GM12878 (cell line): ENCODE results near the gene SIRT2. TPM values are rescaled to one million over a fixed set of nuclear protein-coding genes. Genes with fewer than 3 reads are reported as not detected.
A peak's percentile ranks its signal among the peaks of the same experiment; 100 is the strongest.

Experiments used
- ASH2L ChIP-seq: fragments of 300-600, 200-600 bp; sonication (generic); IDR thresholded peaks from 2 replicates; pipeline ENCODE4 v1.6.1; 2017; ENCODE audit warnings: low read depth, mild to moderate bottlenecking, borderline replicate concordance
- BACH1 ChIP-seq: fragments of 450-650 bp; IDR thresholded peaks from 2 replicates; pipeline ENCODE4 v1.6.1; 2017; ENCODE audit warnings: mild to moderate bottlenecking, borderline replicate concordance
- CBX5 ChIP-seq: sonication (generic); IDR thresholded peaks from 2 replicates; pipeline ENCODE4 v1.6.1; 2016; ENCODE audit warnings: low read depth, moderate library complexity, mild to moderate bottlenecking, inconsistent platforms
- CEBPB ChIP-seq, 2 experiments: fragments of 150-350 bp in 1 of 2; IDR thresholded peaks; 2 replicates each; pipeline ENCODE4 v1.6.1; 2012 to 2014; ENCODE audit warnings: low read depth in 2 of 2, low read length in 2 of 2, borderline replicate concordance in 1 of 2, inconsistent platforms in 1 of 2
- ETV6 ChIP-seq, 2 experiments: fragments of 450-650 bp in 1 of 2; IDR thresholded peaks in 1 of 2; conservative IDR thresholded peaks in 1 of 2; 2 replicates each; pipeline ENCODE4 v1.6.1; 2014; ENCODE audit warnings: antibody characterized with exemption in 1 of 2, borderline replicate concordance in 1 of 2, low read depth in 1 of 2, mild to moderate bottlenecking in 1 of 2, moderate library complexity in 1 of 2
- HDAC2 ChIP-seq: fragments of 200-600 bp; sonication (generic); IDR thresholded peaks from 2 replicates; pipeline ENCODE4 v1.6.1; 2017
- HDAC6 ChIP-seq: fragments of 200-600 bp; sonication (generic); IDR thresholded peaks from one replicate; pipeline ENCODE4 v1.8.0; 2017; ENCODE audit warnings: antibody characterized with exemption; ENCODE audit not compliant: unreplicated experiment
- MEF2B ChIP-seq: fragments of 450-650 bp; IDR thresholded peaks from 2 replicates; pipeline ENCODE4 v1.6.1; 2018; ENCODE audit warnings: mild to moderate bottlenecking, moderate library complexity; ENCODE audit not compliant: partially characterized antibody, poor library complexity, severe bottlenecking
- MLLT1 ChIP-seq: fragments of 450-650 bp; IDR thresholded peaks from 2 replicates; pipeline ENCODE4 v1.6.1; 2016; ENCODE audit warnings: mild to moderate bottlenecking
- MTA3 ChIP-seq: IDR thresholded peaks from 2 replicates; pipeline ENCODE4 v1.6.1; 2012; ENCODE audit warnings: low read length, inconsistent platforms, borderline replicate concordance
- NFXL1 ChIP-seq: fragments of 450-650 bp; IDR thresholded peaks from 2 replicates; pipeline ENCODE4 v1.6.1; 2017; ENCODE audit warnings: antibody characterized with exemption, mild to moderate bottlenecking, borderline replicate concordance
- NR2C1 ChIP-seq: fragments of 450-650 bp; IDR thresholded peaks from 2 replicates; pipeline ENCODE4 v1.6.1; 2017; ENCODE audit warnings: antibody characterized with exemption, mild to moderate bottlenecking, moderate library complexity
- NR2C2 ChIP-seq: IDR thresholded peaks from 2 replicates; pipeline ENCODE4 v1.6.1; 2011; ENCODE audit warnings: borderline replicate concordance, low read depth; ENCODE audit not compliant: control insufficient read depth, insufficient read length
- NRF1 ChIP-seq: conservative IDR thresholded peaks from 2 replicates; pipeline ENCODE4 v1.6.1; 2011; ENCODE audit warnings: mild to moderate bottlenecking, low read depth, low read length, improper control_type of control experiment
- RAD51 ChIP-seq: fragments of 450-650 bp; IDR thresholded peaks from 2 replicates; pipeline ENCODE4 v1.6.1; 2016; ENCODE audit warnings: moderate library complexity, mild to moderate bottlenecking, inconsistent platforms
- RB1 ChIP-seq: fragments of 450-650 bp; formaldehyde crosslinking; IDR thresholded peaks from 2 replicates; pipeline ENCODE4 v1.6.1; 2017; ENCODE audit warnings: mild to moderate bottlenecking, borderline replicate concordance
- SMAD5 ChIP-seq: IDR thresholded peaks from 2 replicates; pipeline ENCODE4 v1.6.1; 2016; ENCODE audit warnings: antibody characterized with exemption, low read depth
- SMARCA5 ChIP-seq: fragments of 450-650 bp; IDR thresholded peaks from 2 replicates; pipeline ENCODE4 v1.6.1; 2017; ENCODE audit warnings: mild to moderate bottlenecking
- SRF ChIP-seq, 2 experiments: IDR thresholded peaks; 2 replicates each; pipeline ENCODE4 v1.6.1; 2011; ENCODE audit warnings: low read depth in 2 of 2, low read length in 2 of 2, mild to moderate bottlenecking in 1 of 2, moderate library complexity in 1 of 2
- STAT1 ChIP-seq: fragments of 450-650 bp; conservative IDR thresholded peaks from 2 replicates; pipeline ENCODE4 v1.6.1; 2014; ENCODE audit warnings: antibody characterized with exemption, mild to moderate bottlenecking
- STAT3 ChIP-seq: IDR thresholded peaks from 2 replicates; pipeline ENCODE4 v1.6.1; 2011; ENCODE audit warnings: low read depth, low read length, improper control_type of control experiment
- SUPT20H ChIP-seq: IDR thresholded peaks from 2 replicates; pipeline ENCODE4 v1.6.1; 2011; ENCODE audit warnings: low read depth, mild to moderate bottlenecking, low read length, moderate library complexity, borderline replicate concordance; ENCODE audit not compliant: control insufficient read depth
- TARDBP ChIP-seq: IDR thresholded peaks from 2 replicates; pipeline ENCODE4 v1.6.1; 2016; ENCODE audit warnings: borderline replicate concordance
- TCF3 ChIP-seq: IDR thresholded peaks from 2 replicates; pipeline ENCODE4 v1.6.1; 2012; ENCODE audit warnings: low read depth, mild to moderate bottlenecking, low read length, borderline replicate concordance; ENCODE audit not compliant: insufficient read depth
- USF2 ChIP-seq: IDR thresholded peaks from 2 replicates; pipeline ENCODE4 v1.6.1; 2011; ENCODE audit warnings: low read depth, low read length, improper control_type of control experiment, borderline replicate concordance
- WRNIP1 ChIP-seq: IDR thresholded peaks from 2 replicates; pipeline ENCODE4 v1.6.1; 2011; ENCODE audit warnings: low read depth, low read length, improper control_type of control experiment, borderline replicate concordance
- YY1 ChIP-seq: IDR thresholded peaks from 2 replicates; pipeline ENCODE4 v1.6.1; 2011; ENCODE audit warnings: low read depth, mild to moderate bottlenecking, low read length
- ZNF217 ChIP-seq: fragments of 450-650 bp; IDR thresholded peaks from 2 replicates; pipeline ENCODE4 v1.6.1; 2017; ENCODE audit warnings: antibody characterized with exemption, mild to moderate bottlenecking
- polyA plus RNA-seq, 11 experiments: library from polyadenylated mRNA; depleted of rRNA in 4 of 11; unstranded in 6 of 11; stranded (reverse) in 5 of 11; fragments of >200 nt; fragmentation: Nextera tagmentation in 4 of 11; fragmentation: Illumina TruSeq in 1 of 11; extraction: Ambion mirVana in 4 of 11; extraction: Trizol in 1 of 11; gene quantifications; 1 replicate in 1 of 11; 2 replicates in 10 of 11; pipeline versions ENCODE4 v1.2.1 to v1.2.3, GENCODE V29; 2011 to 2016; ENCODE audit warnings: inconsistent platforms in 2 of 11, missing spikeins in 2 of 11, low read depth in 1 of 11
- total RNA-seq, 4 experiments: library from RNA; depleted of rRNA in 3 of 4; stranded (reverse); fragments of >200 nt in 3 of 4; fragmentation: Illumina TruSeq in 1 of 4; extraction: Trizol in 1 of 4; gene quantifications; 2 replicates each; pipeline versions ENCODE4 v1.2.1 to v1.2.3, GENCODE V29; 2013 to 2021
- TF ChIP-seq, protein P1 (sequence below): IDR thresholded peaks from 2 replicates; pipeline ENCODE4 v1.6.1; 2012; ENCODE audit warnings: low read depth, low read length, improper control_type of control experiment

The SIRT2 gene
- total and polyA plus RNA-seq, 10 of the 15 experiments (the other 5 are each of a cell fraction or from before 2014, with no cell fraction given), result 1.4 to 38.7 (median 24.1) TPM

- TF ChIP-seq, protein P1, sequence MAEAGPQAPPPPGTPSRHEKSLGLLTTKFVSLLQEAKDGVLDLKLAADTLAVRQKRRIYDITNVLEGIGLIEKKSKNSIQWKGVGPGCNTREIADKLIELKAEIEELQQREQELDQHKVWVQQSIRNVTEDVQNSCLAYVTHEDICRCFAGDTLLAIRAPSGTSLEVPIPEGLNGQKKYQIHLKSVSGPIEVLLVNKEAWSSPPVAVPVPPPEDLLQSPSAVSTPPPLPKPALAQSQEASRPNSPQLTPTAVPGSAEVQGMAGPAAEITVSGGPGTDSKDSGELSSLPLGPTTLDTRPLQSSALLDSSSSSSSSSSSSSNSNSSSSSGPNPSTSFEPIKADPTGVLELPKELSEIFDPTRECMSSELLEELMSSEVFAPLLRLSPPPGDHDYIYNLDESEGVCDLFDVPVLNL, result no peak
- TF ChIP-seq TARDBP (no peak), STAT3 (no peak), SMARCA5 (no peak), RB1 (no peak), SMAD5 (no peak), CEBPB (IDR thresholded peaks at IDR 0.05; ENCODE audit: borderline replicate concordance in 1 of 2, low read depth in 2 of 2, low read length in 2 of 2) (no peak), YY1 (no peak), SRF (IDR thresholded peaks at IDR 0.05; ENCODE audit: low read depth in 2 of 2, low read length in 2 of 2) (no peak), HDAC2 (no peak), ASH2L (no peak), TCF3 (no peak), NRF1 (no peak), SUPT20H (no peak), NR2C2 (no peak), CBX5 (no peak), HDAC6 (no peak), ZNF217 (no peak), ETV6 (conservative IDR thresholded peaks at IDR 0.05 in 1 of 2, IDR thresholded peaks at IDR 0.05 in 1 of 2; ENCODE audit: borderline replicate concordance in 1 of 2, low read depth in 1 of 2) (no peak), STAT1 (no peak), BACH1 (peak; percentile 11; the same call in 1 of the 2 replicates), USF2 (no peak), RAD51 (0 out of 2 replicates have a peak, but pooled peaks have one; percentile 13), WRNIP1 (peak; percentile 16; the same call in 1 of the 2 replicates), NR2C1 (no peak), MTA3 (peak; percentile 77; the same call in 1 of the 2 replicates), MEF2B (no peak), NFXL1 (no peak), MLLT1 (0 out of 2 replicates have a peak, but pooled peaks have one; percentile 34)
Measured at GRCh38 chr19:38848299-38849146, 50.9 kb downstream of the SIRT2 start (continued).
